GM21367 (cell line): ENCODE results near the gene SLC7A7.
A peak's percentile ranks its signal among the peaks of the same experiment; 100 is the strongest.
"Not testable (repeated sequence)": the region's sequence is repeated elsewhere in the genome, so short reads cannot be mapped to it uniquely, and the experiment has no call there.

ENCODE experiments used
- ATAC-seq: cut with Tn5 transposase; IDR thresholded peaks from one replicate; pipeline ENCODE4 v1.9.1; 2021; ENCODE audit not compliant: unreplicated experiment

Gene SLC7A7

GRCh38 chr14:22822016-22822570, 6.9 kb upstream of the SLC7A7 start:
- no peak for ATAC-seq

GRCh38 chr14:22821193-22822015, 6.2 kb upstream of the SLC7A7 start:
- no peak for ATAC-seq

- no peak for ATAC-seq
Observed at GRCh38 chr14:22820731-22821130, 5.5 kb upstream of the SLC7A7 start.

GRCh38 chr14:22819151-22819988, 4.1 kb upstream of the SLC7A7 start:
- ATAC-seq: no peak

- no peak for ATAC-seq
Observed at GRCh38 chr14:22814373-22814772, 862 bp downstream of the SLC7A7 start.

GRCh38 chr14:22813145-22813544, 2.1 kb downstream of the SLC7A7 start:
- no peak for ATAC-seq

GRCh38 chr14:22812744-22813143, 2.5 kb downstream of the SLC7A7 start:
- no peak for ATAC-seq

GRCh38 chr14:22811722-22812121, 3.5 kb downstream of the SLC7A7 start:
- ATAC-seq: no peak

- no peak for ATAC-seq
Observed at GRCh38 chr14:22808388-22809209, 6.6 kb downstream of the SLC7A7 start.

- ATAC-seq: no peak
Observed at GRCh38 chr14:22807432-22808087, 7.7 kb downstream of the SLC7A7 start.

GRCh38 chr14:22805235-22805634, 10.0 kb downstream of the SLC7A7 start:
- not testable (repeated sequence) for ATAC-seq

GRCh38 chr14:22803687-22803974, 11.6 kb downstream of the SLC7A7 start:
- peak; percentile 37 for ATAC-seq

- ATAC-seq: peak; percentile 52
Observed at GRCh38 chr14:22802860-22803686, 12.2 kb downstream of the SLC7A7 start.

- no peak for ATAC-seq
Observed at GRCh38 chr14:22801716-22802115, 13.5 kb downstream of the SLC7A7 start.

GRCh38 chr14:22800346-22800745, 14.9 kb downstream of the SLC7A7 start:
- ATAC-seq: no peak

- ATAC-seq: no peak
Observed at GRCh38 chr14:22798528-22798927, 16.7 kb downstream of the SLC7A7 start.

GRCh38 chr14:22797017-22797917, 18.0 kb downstream of the SLC7A7 start:
- ATAC-seq: no peak

- no peak for ATAC-seq
Observed at GRCh38 chr14:22796087-22796707, 19.0 kb downstream of the SLC7A7 start.
